ENCODE measurements around the gene DUOX1.
A peak's percentile ranks its signal among the peaks of the same experiment; 100 is the strongest.
"Not testable (repeated sequence)": the region's sequence is repeated elsewhere in the genome, so short reads cannot be mapped to it uniquely, and the experiment has no call there.

The DUOX1 gene

DNA sequence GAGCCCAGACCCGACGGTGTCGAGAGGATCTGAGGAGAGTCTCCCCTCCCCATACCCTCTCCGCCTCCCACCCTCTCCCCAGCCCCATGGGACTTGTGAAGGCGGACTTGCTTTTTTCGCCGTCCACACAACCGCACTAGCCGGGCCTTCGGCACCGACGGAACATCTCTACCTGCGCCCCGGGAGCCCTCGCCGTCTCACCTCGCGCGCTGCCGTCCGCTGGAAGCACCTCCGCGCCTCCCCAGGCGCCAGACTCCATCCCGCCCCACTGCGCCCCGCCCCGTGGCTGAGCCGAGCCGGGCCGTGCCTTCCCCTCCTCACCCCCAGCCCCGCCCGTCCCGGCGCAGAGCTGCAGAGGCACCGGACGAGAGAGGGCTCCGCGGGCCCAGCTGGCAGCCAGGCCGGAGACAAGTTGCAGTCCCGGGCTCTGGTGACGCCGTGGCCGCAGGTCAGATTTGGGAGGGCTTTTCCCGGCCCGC is at the start of gene DUOX1, which contains the start of gene DUOXA1:
Gene DUOX1, plus strand, starts transcription at position 344 of the 479 bp plus-strand sequence. CDS start 1,973 bp downstream, outside the sequence.
Gene DUOXA1, minus strand, starts transcription at position 229 of the 479 bp plus-strand sequence. CDS start 6,865 bp downstream, outside the sequence.
- in situ Hi-C loops (cut with MboI; ENCODE audit: low pct_unique_long_range_greater_than_20kb, low sequenced_read_pairs) = no loop called here
- no peak for DNase-seq

- not testable (repeated sequence) for DNase-seq
Measured at GRCh38 chr15:45080593-45080992, 49.2 kb upstream of the DUOX1 start.

DNA sequence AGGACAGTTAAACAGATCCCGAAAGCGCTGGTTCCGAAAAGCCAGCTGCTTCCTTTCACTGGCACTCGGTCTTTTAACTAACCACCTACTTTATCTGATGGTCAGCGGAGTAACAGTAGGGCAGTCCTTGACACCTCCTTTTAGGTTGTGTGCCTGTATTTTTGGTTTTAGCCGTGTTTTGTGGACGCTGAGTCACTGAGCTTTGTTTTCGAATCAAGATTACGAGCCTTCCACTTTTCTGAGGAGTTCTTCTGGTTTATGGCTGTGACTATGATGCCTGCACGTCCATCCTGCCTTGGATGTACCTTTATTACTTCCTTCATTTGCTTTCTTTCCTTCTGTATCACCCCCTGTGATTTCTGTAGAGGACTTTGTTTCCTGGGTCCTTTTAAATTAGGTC is 47.4 kb upstream of the DUOX1 start:
- DNase-seq; in situ Hi-C loops (cut with MboI; ENCODE audit: low pct_unique_long_range_greater_than_20kb, low sequenced_read_pairs): not testable (repeated sequence)

More at GRCh38 chr15:45080593-45080992, 49.2 kb upstream of the DUOX1 start:
- in situ Hi-C loops (cut with MboI; ENCODE audit: low pct_unique_long_range_greater_than_20kb, low sequenced_read_pairs) = not testable (repeated sequence)

DNA sequence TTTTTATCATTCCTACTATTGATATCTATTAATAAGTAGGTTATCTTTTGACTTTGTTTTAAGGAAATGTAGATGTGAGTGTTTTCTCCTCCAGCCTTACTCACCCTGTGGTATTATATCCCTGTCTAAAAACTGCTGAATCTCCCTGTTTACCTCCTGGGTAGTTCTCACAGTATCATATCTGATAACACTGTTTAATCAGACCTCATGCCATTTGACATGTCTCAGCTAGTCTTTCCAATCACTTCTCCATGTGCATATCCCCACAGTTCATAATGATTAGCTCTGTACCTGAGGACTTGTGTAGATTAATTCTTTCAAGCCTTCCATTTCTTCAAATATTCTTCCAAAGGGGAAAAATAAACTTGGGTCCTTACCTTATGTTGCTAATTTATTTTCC is 46.6 kb upstream of the DUOX1 start:
- DNase-seq = no peak
- in situ Hi-C loops (cut with MboI; ENCODE audit: low pct_unique_long_range_greater_than_20kb, low sequenced_read_pairs) = no loop called here

DNA sequence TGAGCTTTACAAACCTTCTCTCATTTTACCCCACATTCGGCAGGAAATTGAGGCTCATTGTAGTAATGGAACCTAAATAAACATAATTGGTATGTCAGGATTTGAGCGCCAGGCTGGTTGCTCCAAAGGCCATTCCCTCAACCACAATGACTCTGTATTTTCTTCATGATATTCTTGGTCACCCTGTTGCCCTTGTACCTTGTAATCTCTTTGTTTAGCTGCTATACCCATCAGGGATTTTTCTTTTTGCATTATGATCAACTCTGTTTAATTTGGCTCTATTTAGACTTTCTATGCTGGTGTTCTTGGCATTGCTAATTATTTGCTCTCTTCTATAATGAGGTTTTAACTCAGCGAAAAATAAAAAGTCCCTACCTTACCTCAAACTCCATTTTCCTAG is 45.6 kb upstream of the DUOX1 start:
- DNase-seq = no peak
- in situ Hi-C loops (cut with MboI; ENCODE audit: low pct_unique_long_range_greater_than_20kb, low sequenced_read_pairs) = no loop called here

DNA sequence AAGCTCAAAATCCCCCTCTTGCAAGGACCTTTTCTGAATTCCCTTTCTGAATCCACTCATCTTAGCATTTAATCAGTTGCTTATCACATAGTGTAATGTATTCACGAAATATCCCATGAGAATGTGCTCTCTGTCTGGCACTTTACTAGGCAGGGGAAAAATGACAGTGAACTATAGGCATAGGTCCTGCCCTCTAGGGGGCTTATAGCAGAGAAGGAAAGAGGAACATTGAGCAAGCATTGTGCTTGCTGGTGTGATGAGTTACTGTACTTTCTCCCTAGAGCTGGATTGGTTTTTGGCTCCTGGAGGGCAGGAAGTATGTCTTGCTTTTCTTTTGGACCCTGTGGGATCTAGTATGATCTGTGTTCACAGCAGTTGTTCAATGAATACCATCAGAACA is 42.3 kb upstream of the DUOX1 start:
- in situ Hi-C loops (cut with MboI; ENCODE audit: low pct_unique_long_range_greater_than_20kb, low sequenced_read_pairs) = no loop called here
- peak; percentile 15 for DNase-seq

DNA sequence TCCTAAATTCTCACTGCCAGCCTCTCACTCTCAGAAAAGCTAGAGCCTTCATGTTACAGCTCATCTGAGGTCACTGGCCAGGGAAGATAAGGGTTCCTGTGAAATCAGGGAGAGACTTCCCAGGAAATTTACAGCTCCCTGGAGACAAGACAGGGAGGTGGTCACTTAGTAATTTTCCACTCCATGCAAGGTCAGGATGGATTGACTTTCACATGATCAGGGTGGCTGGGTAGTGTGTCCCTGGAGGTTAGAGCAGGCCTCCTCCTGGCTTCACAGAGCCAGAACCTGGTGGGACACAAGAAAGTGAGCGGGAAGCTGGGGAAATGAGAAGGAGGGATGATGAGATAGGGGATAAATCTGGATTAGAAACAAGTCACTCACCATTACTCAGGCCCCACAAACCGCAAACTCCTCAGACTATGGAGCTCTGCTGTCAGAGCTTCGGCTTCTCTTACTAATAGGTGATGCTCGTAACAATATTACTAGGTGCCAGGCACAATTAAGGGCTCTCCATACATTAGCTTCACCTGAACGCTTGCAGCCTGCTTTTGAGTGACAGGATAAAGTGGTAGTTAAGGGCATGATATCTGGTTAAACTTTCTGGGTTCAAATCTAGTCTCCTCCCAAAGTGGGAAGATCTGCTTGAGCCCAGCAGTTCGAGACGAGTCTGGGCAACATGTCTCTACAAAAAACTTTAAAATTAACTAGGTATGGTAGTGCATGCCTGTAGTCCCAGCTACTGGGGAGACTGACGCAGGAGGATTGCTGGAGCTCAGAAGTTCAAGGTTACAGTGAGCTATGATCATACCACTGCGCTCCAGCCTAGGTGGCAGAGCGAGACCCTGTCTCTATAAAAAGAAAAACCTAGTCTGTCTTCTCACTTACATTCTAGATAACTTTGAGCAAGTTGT is 40.7 kb upstream of the DUOX1 start:
- DNase-seq = no peak
- in situ Hi-C loops (cut with MboI; ENCODE audit: low pct_unique_long_range_greater_than_20kb, low sequenced_read_pairs) = no loop called here

- in situ Hi-C loops (cut with MboI; ENCODE audit: low pct_unique_long_range_greater_than_20kb, low sequenced_read_pairs) = no loop called here
- DNase-seq = no peak
Measured at GRCh38 chr15:45089712-45090373, 40.0 kb upstream of the DUOX1 start.

GRCh38 chr15:45091161-45091560 is 38.6 kb upstream of the DUOX1 start:
- DNase-seq = no peak

DNA sequence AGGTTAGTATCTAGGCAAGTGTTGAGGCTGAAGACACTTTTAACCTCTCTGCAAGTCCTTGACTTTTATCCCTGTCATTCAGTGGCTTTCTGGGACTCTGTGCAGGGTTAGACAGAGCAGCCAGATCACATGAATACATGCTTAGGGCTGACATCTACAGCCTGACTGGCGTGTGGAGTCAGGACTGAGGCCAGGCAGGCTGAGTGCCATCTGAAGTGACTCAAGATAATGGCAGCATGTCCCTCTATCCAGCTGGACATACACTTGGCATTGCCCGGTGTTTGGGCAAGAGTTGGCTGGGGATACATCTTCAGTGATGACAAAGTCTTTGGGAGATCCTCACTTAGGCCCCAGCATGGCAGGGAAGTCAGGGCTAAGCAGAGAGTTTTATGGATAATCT is 38.2 kb upstream of the DUOX1 start:
- no peak for DNase-seq
- in situ Hi-C loops (cut with MboI; ENCODE audit: low pct_unique_long_range_greater_than_20kb, low sequenced_read_pairs) = no loop called here

More at GRCh38 chr15:45091161-45091560, 38.6 kb upstream of the DUOX1 start:
- in situ Hi-C loops (cut with MboI; ENCODE audit: low pct_unique_long_range_greater_than_20kb, low sequenced_read_pairs) = no loop called here

DNA sequence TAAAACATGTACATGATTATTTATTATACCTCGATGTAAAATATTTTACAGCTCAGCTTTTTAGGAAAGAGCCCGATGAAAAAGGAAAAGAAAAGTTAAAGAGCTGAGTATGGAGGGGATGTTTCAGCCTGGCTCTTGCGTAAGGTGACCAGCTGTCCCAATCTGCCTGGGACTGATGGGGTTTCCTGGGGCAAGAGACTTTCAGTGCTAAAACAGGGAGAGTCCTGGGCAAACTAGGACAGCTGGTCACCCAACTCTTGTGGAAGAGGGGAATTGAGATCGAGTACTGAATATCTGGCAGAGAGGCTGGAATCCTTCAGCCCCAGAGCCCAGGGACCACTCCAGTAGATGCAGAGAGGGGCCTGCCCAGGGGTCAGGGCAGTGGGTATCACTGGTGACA is 36.8 kb upstream of the DUOX1 start:
- in situ Hi-C loops (cut with MboI; ENCODE audit: low pct_unique_long_range_greater_than_20kb, low sequenced_read_pairs) = no loop called here
- no peak for DNase-seq

DNA sequence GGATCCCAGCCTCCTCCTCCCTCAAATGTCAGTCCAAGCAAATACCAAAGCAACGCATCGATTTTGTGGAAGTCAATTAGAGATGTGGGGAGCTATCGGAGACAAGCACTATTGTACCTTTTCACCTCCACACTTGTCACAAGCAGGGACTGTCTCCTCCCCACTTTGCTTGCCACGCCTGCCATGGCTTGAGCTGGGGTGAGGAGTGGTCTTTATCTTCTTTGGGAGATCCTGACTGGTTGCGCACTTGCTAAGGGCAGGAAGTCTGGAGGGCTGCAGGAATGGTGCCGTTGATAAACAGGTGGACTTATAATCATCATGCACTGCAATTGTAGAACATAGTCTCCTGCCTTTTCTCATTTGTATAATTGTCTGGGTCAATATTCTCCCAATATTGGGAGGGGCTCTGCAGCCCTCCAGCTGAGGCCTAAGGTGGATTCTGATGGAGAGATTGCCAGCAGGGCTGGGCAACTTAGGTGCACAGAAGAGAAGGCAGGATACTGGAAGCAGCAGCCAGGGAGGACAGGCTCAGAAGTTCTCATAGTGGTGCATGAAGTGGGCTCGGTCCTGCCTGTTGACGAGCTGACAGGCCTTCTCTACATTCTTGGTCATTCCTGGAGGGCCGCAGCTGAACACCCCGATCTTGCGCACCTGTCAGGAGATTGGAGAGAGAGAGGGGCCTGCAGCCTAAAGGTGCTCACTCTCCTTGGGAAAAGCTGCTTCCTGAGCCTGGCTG is 36.0 kb upstream of the DUOX1 start:
- in situ Hi-C loops (cut with MboI; ENCODE audit: low pct_unique_long_range_greater_than_20kb, low sequenced_read_pairs) = no loop called here
- DNase-seq = no peak

DNA sequence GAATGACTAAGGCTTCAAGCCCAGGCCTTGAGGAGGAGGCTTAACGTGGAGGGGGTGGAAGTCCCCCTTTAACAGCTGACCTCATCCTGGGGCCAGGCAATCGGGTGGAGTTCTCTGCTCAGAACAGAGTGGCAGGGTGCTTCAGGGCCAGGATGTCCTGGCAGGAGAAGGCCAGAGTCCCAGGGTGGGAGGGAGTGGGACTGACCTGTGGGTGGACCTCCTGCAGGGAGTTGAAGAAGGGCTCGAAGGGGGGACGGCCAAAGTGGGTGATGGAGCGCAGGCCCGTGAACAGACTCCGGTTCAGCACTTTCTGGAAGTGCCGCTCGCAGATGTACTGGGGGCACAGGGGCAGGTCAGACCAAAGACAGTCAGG is 35.5 kb upstream of the DUOX1 start:
- DNase-seq = no peak
- in situ Hi-C loops (cut with MboI; ENCODE audit: low pct_unique_long_range_greater_than_20kb, low sequenced_read_pairs) = no loop called here

DNA sequence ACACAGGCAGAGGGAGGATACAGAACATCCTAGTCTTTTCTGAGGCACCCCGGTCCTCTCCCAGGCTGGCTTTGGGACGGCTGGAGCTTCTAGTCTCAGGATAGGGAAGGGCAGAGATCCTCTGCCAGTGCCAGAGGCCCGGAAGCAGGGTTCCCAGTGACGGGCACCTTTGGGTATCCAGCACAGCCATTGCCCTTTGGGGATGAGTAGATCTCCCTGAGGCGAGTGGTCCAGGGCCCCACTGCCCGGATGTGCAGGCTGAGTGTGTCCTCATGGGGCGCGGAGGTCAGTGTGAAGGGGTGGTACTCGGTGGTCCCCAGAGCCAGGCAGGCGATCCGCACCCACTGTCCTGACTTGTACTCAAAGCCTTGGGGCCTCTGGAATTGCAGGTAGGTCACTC is 34.1 kb upstream of the DUOX1 start:
- in situ Hi-C loops (cut with MboI; ENCODE audit: low pct_unique_long_range_greater_than_20kb, low sequenced_read_pairs) = no loop called here
- DNase-seq = no peak

- no peak for DNase-seq
- in situ Hi-C loops (cut with MboI; ENCODE audit: low pct_unique_long_range_greater_than_20kb, low sequenced_read_pairs) = no loop called here
Measured at GRCh38 chr15:45097466-45097865, 32.3 kb upstream of the DUOX1 start.

GRCh38 chr15:45099549-45100165 is 30.1 kb upstream of the DUOX1 start:
- no peak for DNase-seq
- in situ Hi-C loops (cut with MboI; ENCODE audit: low pct_unique_long_range_greater_than_20kb, low sequenced_read_pairs) = loop anchor here (25.0 kb wide), 1 partner anchor 137 kb away; the partner anchor contains the start of gene TERB2

GRCh38 chr15:45100884-45101625 is 28.7 kb upstream of the DUOX1 start:
- no peak for DNase-seq
- in situ Hi-C loops (cut with MboI; ENCODE audit: low pct_unique_long_range_greater_than_20kb, low sequenced_read_pairs) = loop anchor here (25.0 kb wide), 1 partner anchor 139 kb away; the partner anchor contains the start of gene TERB2

- in situ Hi-C loops (cut with MboI; ENCODE audit: low pct_unique_long_range_greater_than_20kb, low sequenced_read_pairs) = loop anchor here (25.0 kb wide), 1 partner anchor 139 kb away; the partner anchor contains the start of gene TERB2
- no peak for DNase-seq
Measured at GRCh38 chr15:45101749-45102148, 28.0 kb upstream of the DUOX1 start.
